A673 (cell line): ENCODE results near the gene GALNT10. TPM values are rescaled to one million over a fixed set of nuclear protein-coding genes. Genes with fewer than 3 reads are reported as not detected.

Source experiments
- BruUV-seq: library from RNA; stranded (reverse); fragments of 400-500 nt; replicated peaks from 2 replicates; lab custom pipeline; 2021; lab: Mats Ljungman, UMichigan
- CTCF ChIA-PET: fragments of 300-600 bp; sonication (Branson Sonifier 250); formaldehyde crosslinking; loops from one replicate; lab custom pipeline; 2022; ENCODE audit warnings: antibody characterized with exemption; lab: Charles Lee
- POLR2A ChIA-PET: fragments of 300-600 bp; sonication (Branson Sonifier 250); formaldehyde crosslinking; loops from one replicate; lab custom pipeline; 2022; ENCODE audit warnings: antibody characterized with exemption; ENCODE audit not compliant: low non-redundant PET; lab: Charles Lee
- DNase-seq: peaks from one replicate; pipeline ENCODE4 v3.0.0-alpha.2; 2015; ENCODE audit warnings: low spot score
- H3K27ac ChIP-seq: fragments of 200-600 bp; sonication (generic); 2 replicates; pipeline ENCODE4 v1.5.1; 2016; ENCODE audit warnings: mixed run types, low read depth, mild to moderate bottlenecking, mixed read lengths, antibody characterized with exemption, low read length; ENCODE audit not compliant: poor library complexity, severe bottlenecking
- H3K27me3 ChIP-seq: fragments of 200-600 bp; sonication (generic); replicated peaks from 2 replicates; pipeline ENCODE4 v1.6.1; 2017; ENCODE audit warnings: mixed run types, low read depth, mild to moderate bottlenecking, mixed read lengths, antibody characterized with exemption, low read length; ENCODE audit not compliant: insufficient read depth, poor library complexity
- H3K36me3 ChIP-seq: fragments of 200-600 bp; sonication (generic); 2 replicates; pipeline ENCODE4 v1.6.1; 2016; ENCODE audit warnings: mixed run types, mild to moderate bottlenecking, mixed read lengths, antibody characterized with exemption, low read length; ENCODE audit not compliant: insufficient read depth, poor library complexity, severe bottlenecking
- H3K4me1 ChIP-seq: fragments of 200-600 bp; sonication (generic); 2 replicates; pipeline ENCODE4 v1.6.1; 2017; ENCODE audit warnings: mixed run types, mild to moderate bottlenecking, mixed read lengths, antibody characterized with exemption, low read length; ENCODE audit not compliant: insufficient read depth, poor library complexity, severe bottlenecking
- H3K4me3 ChIP-seq: fragments of 200-600 bp; sonication (generic); 2 replicates; pipeline ENCODE4 v1.5.1; 2016; ENCODE audit warnings: low read depth, mixed run types, mild to moderate bottlenecking, mixed read lengths, low read length; ENCODE audit not compliant: poor library complexity, severe bottlenecking
- H3K9me3 ChIP-seq: fragments of 200-600 bp; sonication (generic); 2 replicates; pipeline ENCODE4 v1.6.1; 2016; ENCODE audit warnings: mixed run types, low read depth, mild to moderate bottlenecking, mixed read lengths, antibody characterized with exemption, low read length; ENCODE audit not compliant: poor library complexity, severe bottlenecking
- CTCF ChIP-seq: fragments of 300-800, 200-600 bp; sonication (generic); conservative IDR thresholded peaks from 2 replicates; pipeline ENCODE4 v1.5.1; 2017; ENCODE audit warnings: low read depth, mild to moderate bottlenecking, antibody characterized with exemption, low read length, moderate library complexity, mixed read lengths
- EZH2 ChIP-seq: fragments of 200-600 bp; sonication (generic); IDR thresholded peaks from 2 replicates; pipeline ENCODE4 v1.6.1; 2017; ENCODE audit warnings: borderline replicate concordance, low read depth, mild to moderate bottlenecking, mixed read lengths, antibody characterized with exemption, low read length; ENCODE audit not compliant: poor library complexity, severe bottlenecking
- intact Hi-C: fragments of 100-400 bp; cut with micrococcal nuclease; formaldehyde crosslinking; loops from one replicate; pipeline ENCODE4 v1.10.0; 2022; ENCODE audit not compliant: unreplicated experiment
- total RNA-seq: library from RNA; stranded (reverse); gene quantifications from 2 replicates; pipeline ENCODE4 v1.2.3, GENCODE V29; 2021

The GALNT10 gene
- total RNA-seq, 1 experiment from 2014 or later: 17.9 TPM

GRCh38 chr5:154351141-154351540, 160.6 kb downstream of the GALNT10 start:
- no peaks in the 10 kb centered on the region for H3K9me3 ChIP-seq
- H3K27me3 ChIP-seq: no peaks in the 10 kb centered on the region
- no TSS peak for BruUV-seq
- ChIA-PET POLR2A (no interaction called here), CTCF (no interaction called here)
- DNase-seq: no peak
- no peaks in the 10 kb centered on the region for H3K36me3 ChIP-seq
- no peak overlapping the region for H3K4me3 ChIP-seq
- H3K4me1 ChIP-seq: no peaks in the 10 kb centered on the region
- no peak overlapping the region for H3K27ac ChIP-seq
- intact Hi-C loops: no loop called here
- TF ChIP-seq EZH2: no peak

GRCh38 chr5:154351566-154351965, 161.0 kb downstream of the GALNT10 start:
- Histone ChIP-seq H3K9me3 (no peaks in the 10 kb centered on the region), H3K4me1 (no peaks in the 10 kb centered on the region), H3K36me3 (no peaks in the 10 kb centered on the region), H3K27me3 (no peaks in the 10 kb centered on the region), H3K4me3 (no peak overlapping the region), H3K27ac (no peak overlapping the region)
- BruUV-seq: no TSS peak
- no peak for DNase-seq
- ChIA-PET POLR2A (no interaction called here), CTCF (no interaction called here)
- intact Hi-C loops: no loop called here
- no peak for TF ChIP-seq EZH2
- no peak for TF ChIP-seq CTCF

- CTCF ChIA-PET: no interaction called here
- POLR2A ChIA-PET: no interaction called here
- H3K27me3 ChIP-seq: no peaks in the 10 kb centered on the region
- H3K36me3 ChIP-seq: no peaks in the 10 kb centered on the region
- no peaks in the 10 kb centered on the region for H3K4me1 ChIP-seq
- TF ChIP-seq EZH2 (no peak), CTCF (no peak)
- no peak overlapping the region for H3K27ac ChIP-seq
- intact Hi-C loops: no loop called here
- BruUV-seq: no TSS peak
- H3K4me3 ChIP-seq: no peak overlapping the region
- DNase-seq: no peak
- H3K9me3 ChIP-seq: no peaks in the 10 kb centered on the region
These were observed 162.5 kb downstream of the GALNT10 start for GRCh38 chr5:154352960-154353548.

GRCh38 chr5:154355129-154355611, 164.6 kb downstream of the GALNT10 start:
- intact Hi-C loops: no loop called here
- Histone ChIP-seq H3K27me3 (no peaks in the 10 kb centered on the region), H3K4me3 (no peak overlapping the region), H3K36me3 (no peaks in the 10 kb centered on the region), H3K9me3 (no peaks in the 10 kb centered on the region), H3K4me1 (no peaks in the 10 kb centered on the region), H3K27ac (no peak overlapping the region)
- BruUV-seq: no TSS peak
- ChIA-PET POLR2A (no interaction called here), CTCF (no interaction called here)
- no peak for TF ChIP-seq CTCF
- no peak for TF ChIP-seq EZH2
- DNase-seq: no peak
